GM19023 (cell line): ENCODE data around the gene GPR78.

Experiments
- ATAC-seq: cut with Tn5 transposase; IDR thresholded peaks from one replicate; pipeline ENCODE4 v1.9.1; 2021; ENCODE audit warnings: mild to moderate bottlenecking, moderate library complexity; ENCODE audit not compliant: unreplicated experiment

The GPR78 gene

GRCh38 chr4:8545439-8545765 lies 34.8 kb upstream of the GPR78 start:
- ATAC-seq: no peak

GRCh38 chr4:8546766-8547107 lies 33.5 kb upstream of the GPR78 start:
- ATAC-seq: no peak

DNA sequence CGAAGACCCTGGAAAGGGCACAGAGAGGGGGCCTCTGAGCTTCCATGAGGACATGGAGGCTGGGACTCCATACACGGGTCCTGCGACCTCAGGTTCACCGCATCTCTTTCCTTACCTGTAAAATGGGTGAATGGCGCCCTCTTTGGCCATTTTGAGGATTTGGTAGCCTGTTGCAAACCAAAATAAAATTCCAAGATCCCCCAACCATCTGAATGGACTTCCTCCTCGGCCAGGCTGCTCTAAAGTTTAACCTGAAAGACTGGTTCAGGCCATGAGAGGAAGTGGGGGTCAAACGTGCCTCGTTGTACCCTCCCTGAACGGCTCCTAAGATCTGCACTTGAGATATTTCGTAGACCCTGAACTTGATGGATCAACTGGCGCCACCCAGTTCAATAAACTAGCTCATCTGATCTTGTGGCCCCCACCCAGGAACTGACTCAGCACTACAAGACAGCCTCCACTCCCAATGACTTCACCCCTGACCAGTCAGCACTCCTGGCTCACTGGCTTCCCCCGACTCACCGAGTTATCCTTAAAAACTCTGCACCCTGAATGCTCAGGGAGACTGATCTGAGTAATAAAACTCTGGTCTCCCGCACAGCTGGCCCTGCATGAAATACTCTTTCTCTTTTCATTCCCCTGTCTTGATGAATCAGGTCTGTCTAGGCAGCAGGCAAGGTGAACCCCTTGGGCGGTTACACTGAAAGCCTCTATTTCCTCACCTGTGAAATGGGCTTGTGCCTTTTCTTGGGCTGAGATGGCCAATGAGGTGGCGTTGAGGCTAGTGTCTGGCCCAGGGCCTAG lies 32.9 kb upstream of the GPR78 start:
- ATAC-seq: no peak

- ATAC-seq: no peak
Measured at GRCh38 chr4:8547912-8548730, 32.1 kb upstream of the GPR78 start.

GRCh38 chr4:8548731-8549351 lies 31.4 kb upstream of the GPR78 start:
- no peak for ATAC-seq

DNA sequence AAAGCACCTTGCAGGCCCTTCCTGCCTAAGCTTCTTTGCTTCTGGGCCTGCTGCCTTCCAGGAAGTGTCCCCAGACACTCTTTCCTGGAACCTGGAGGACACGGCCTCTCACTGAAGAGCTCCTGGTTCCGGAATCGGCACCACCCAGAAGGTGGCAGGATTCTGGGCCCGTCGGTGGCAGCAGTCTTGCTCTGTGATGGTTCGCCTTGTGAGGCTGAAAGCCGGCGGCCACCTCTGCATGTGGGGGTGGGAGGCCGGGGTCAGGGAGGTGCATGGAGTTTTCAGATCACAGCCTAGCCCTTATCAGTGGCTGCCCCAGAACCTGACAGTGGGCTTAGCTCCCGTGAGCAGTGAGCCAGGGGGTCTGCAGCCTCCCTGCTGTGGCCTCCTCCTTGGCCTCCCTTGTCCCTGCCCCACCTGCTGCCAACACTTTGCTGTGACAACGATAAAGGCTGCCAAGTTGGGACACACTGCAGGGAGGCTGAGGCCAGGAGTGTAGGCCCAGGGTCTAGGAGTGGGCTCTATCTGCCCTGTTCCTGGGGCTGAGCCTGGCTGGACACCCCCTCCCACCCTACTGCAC lies 30.8 kb upstream of the GPR78 start:
- no peak for ATAC-seq

- ATAC-seq: no peak
Measured at GRCh38 chr4:8550691-8551090, 29.5 kb upstream of the GPR78 start.

- ATAC-seq: no peak
Measured at GRCh38 chr4:8552024-8552423, 28.2 kb upstream of the GPR78 start.

GRCh38 chr4:8552581-8553205 lies 27.5 kb upstream of the GPR78 start:
- ATAC-seq: no peak

GRCh38 chr4:8553216-8553615 lies 27.0 kb upstream of the GPR78 start:
- ATAC-seq: no peak

DNA sequence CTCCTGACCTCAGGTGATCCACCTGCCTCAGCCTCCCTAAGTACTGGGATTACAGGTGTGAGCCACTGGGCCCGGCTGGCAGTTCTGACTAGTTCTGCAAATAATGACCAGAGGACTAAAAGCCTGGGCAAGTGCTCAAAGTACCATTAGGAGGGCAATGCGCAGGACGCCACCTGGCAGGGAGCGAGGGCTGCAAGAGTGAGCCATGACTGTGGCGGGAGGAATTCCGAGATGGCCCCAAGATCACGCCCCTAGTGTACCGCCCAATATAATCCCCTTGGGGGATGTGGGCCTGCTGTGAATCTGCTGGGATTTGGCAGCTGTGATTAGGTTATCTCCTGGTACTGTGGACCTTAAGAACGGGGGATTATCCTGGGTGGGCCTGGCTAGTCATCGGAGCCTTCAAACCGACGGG lies 26.2 kb upstream of the GPR78 start:
- no peak for ATAC-seq

- no peak for ATAC-seq
Measured at GRCh38 chr4:8554555-8555100, 25.6 kb upstream of the GPR78 start.

DNA sequence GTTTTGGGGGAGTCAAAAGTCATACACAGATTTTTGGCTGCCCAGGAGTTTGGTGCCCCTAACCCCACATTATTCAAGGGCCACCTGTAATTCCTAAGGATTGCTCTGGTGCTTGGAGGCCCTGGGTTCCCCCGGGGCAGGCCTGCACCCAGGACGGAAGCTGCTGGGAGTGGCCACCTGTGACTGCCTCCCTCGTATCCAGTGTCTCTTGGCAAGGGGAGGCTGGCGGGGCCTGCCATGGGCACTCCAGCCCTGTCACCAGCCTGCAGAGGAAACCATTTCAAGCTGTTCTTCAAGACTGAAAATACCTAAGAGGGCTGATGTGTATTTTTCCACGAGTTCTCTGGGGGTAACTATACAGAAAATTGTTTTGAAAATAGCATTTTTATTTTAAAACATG lies 24.5 kb upstream of the GPR78 start:
- no peak for ATAC-seq

DNA sequence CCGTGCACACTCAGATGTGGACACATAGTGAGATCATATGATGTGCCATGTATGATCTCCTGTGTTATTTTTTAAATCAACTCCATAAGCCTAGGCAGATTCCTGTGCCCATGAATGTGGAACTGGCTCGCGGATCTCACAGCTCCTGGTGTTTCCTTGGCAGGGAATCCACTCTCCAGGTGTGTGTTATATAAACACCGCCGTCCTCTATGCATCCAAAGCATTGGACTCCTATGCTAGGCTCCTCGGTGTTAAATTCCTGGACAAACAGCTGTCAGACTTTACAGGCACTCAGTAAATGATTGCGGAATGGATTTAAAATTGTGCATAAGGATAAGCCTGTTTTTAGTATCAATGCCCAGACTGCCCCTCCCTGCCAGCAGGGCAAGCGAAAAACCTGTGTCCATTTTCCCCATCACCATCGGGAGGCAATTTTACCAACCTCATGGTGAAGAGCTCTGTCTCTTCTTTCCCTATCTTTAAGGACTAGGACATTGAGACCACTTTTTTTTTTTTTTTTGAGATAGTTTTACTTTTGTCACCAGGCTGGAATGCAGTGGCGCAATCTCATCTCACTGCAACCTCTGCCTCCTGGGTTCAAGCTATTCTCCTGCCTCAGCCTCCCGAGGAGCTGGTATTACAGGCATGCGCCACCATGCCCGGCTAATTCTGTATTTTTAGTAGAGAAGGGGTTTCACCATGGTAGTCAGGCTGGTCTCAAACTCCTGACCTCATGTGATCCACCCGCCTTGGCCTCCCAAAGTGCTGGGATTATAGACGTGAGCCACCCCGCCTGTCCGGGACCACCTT lies 23.6 kb upstream of the GPR78 start:
- ATAC-seq: no peak

DNA sequence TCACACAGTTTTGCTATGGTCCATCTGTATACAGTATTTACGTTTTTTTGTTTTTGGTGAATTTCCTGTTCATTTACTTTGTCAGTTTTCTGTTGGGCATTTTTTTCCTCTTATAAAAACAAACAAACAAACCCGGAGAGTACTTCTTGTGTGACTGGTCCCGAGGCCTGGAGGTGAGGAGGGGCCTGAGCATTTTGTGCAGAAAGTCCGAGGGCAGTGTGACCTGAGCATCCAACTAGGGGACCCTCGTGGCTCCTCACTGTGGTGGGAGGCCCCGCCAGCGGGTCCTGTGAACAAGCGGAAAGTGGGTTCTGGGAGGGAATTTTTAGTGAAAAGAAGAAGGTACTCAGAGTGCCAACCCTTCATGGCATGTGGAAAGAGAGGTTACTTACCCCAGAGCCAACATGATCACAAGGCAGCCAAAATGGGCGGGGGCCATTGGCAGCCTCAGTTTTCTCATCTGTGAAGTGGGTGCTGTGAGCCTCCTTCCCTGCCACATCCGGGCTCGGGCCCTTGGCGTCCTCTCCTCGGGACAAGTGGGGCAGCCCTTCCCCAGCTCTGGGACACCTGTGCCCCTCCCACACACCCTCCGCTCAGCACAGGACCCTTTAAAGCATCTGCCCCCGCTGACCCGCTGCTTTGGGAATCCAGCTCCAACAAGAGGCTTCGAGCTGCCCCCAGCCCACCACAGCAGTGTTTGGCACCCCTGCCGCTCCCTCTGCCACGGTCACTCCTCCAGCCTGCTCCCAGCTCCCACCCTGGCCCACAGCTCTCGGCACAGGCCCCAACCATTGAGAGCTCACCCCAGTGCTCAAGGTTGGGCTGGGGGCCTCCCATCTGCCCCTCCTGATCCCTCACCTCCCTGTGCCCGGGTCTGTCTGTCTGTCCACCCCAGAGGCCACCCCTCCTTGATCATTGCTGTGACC lies 22.8 kb upstream of the GPR78 start:
- no peak for ATAC-seq

- no peak for ATAC-seq
Measured at GRCh38 chr4:8558080-8558960, 21.9 kb upstream of the GPR78 start.

DNA sequence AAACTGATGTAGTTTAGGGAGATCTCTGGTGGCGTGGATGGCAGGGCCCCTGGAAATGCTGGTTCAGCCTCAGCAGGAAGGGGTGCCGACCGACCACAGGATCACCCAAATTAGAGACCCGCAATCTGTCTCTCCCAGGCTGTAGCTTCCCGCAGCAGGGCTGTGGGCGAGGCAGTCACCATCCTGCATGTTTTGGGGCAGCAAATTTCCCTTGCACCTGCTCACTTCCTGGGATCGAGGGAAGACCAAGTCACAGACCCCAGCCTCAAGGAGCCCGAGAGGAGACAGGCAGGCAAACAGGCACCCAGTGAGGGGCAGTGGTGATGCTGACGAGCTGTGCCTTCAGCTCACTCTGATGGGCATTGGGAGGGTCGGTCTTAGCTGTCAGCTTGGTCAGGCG lies 21.2 kb upstream of the GPR78 start:
- no peak for ATAC-seq
